Activated CD8-positive, alpha-beta memory T cell treated with anti-CD3 and anti-CD28 coated beads for 4 hours (primary cell): ENCODE measurements around the gene WDR37.

ENCODE experiments used
- DNase-seq, 2 donors: peaks; one replicate each; pipeline ENCODE4 v3.0.0-alpha.2; 2020; ENCODE audit warnings: low read depth in 2 of 2

Gene WDR37

DNA sequence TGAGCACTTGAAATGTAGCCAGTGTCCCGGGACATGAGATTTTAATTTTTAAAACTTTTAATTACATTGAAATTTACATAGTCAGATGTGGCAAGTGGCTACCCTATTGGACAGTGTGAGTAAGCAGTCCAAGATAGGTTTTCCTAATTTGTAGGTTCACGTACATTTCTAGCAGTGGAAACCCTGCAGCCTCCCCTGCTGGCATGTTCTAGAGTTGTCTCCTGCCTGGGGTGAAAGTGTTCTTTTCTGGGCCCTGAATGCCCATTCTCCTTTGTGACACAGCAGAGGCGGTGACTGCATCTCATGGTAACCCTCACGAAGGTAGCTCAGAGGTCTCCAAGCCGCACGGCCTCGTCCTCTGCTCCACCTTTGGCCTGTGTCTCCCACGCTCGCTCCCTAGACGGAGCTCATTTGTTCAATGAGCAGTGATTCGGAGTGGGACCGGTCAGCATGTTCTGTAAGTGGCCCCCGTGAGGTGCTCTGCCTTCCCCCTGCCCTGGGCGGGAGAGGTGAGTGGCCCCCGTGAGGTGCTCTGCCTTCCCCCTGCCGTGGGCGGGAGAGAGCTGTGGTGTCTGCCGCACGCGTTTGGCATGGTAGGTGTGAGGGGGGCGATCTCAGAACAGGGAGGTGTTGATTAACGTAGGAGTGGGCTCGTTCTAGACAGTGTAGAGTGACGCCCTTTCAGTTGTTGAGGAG lies 18.0 kb downstream of the WDR37 start:
- DNase-seq, result no peak

DNA sequence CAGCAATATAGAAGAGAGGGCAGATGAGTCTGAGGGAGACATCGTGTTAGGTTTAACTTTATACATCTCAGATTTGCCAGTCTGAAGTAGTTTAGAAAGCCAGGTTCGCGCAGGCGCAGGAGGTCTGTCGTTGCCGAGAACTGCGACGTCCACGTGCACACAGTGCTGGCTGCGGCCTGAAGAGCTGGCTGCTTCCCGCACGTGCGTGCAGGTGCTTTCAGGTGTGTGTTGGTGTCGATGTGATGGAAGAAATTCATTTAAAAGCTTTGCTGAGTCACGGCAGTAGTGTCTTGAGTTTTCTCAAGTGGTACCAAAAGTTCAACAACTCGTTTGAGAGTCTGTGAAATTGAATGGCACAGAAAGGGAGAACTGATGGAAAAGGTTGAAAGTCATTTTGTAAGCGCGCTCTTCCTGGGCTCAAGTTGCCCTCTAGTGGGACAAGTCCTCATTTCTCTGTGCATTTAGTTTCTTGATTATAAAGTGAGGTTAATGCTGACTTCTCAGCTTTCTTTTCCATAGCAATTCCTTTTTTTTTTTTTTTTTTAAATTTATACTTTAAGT lies 18.6 kb downstream of the WDR37 start:
- DNase-seq, result no peak

DNA sequence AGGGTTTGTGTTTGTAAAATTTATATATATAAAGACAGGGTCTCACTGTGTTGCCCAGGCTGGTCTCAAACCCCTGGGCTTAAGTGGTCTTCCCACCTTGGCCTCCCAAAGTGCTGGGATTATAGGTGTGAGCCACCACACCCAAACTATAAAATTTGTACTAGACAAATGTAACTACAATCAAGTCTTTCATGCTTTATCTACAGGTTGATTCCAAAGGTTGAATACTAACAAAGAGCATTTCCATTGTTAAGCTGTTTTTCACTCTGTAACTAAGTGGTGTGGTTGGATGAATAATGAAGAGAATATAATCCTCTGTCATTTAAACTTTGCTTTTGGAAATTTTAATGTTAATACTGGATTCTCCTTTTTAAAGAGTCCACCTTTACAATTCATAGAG lies 22.5 kb downstream of the WDR37 start:
- no peak for DNase-seq

- DNase-seq, result no peak
Measured at GRCh38 chr10:1083581-1083980, 27.4 kb downstream of the WDR37 start.

GRCh38 chr10:1084011-1084950 lies 28.1 kb downstream of the WDR37 start:
- DNase-seq, result no peak

DNA sequence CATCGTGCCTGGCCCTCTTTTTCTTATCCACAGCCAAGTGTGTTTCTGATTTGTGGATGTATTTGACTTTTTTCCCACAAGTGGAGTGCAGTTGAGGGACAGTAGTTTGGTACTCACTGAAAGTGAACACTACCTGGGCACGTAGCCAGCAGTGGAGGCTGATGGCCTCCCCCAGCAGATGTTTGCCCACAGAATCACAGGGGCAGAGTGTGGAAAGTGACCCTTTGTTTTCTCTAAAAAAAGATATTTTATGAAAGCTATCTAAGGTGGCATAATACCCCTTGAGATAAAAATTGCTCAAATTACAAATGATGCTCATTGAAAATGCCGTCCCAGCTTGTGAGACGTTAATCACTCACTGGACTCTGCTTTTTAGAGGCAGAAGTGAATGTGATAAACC lies 29.1 kb downstream of the WDR37 start:
- DNase-seq, result no peak

DNA sequence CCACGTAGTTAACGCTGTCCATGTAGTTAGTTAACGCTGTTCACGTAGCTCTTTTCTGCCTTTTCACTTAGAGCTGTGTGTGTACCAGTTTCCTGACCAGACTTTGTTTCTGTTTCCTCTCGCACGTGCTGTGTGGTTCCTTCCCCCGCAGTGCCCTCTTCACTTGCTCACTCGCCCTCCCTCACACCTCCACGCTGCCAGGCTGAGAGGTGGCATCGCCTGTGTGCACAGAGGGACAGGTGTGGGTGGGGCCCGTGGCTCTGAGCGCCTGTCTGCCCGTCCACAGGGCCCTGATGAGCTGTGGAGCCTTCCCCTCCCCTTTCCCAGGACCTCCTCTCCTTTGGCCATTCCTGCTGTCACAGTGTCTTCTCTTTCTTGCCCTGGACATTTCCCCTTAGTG lies 30.6 kb downstream of the WDR37 start:
- no peak for DNase-seq

DNA sequence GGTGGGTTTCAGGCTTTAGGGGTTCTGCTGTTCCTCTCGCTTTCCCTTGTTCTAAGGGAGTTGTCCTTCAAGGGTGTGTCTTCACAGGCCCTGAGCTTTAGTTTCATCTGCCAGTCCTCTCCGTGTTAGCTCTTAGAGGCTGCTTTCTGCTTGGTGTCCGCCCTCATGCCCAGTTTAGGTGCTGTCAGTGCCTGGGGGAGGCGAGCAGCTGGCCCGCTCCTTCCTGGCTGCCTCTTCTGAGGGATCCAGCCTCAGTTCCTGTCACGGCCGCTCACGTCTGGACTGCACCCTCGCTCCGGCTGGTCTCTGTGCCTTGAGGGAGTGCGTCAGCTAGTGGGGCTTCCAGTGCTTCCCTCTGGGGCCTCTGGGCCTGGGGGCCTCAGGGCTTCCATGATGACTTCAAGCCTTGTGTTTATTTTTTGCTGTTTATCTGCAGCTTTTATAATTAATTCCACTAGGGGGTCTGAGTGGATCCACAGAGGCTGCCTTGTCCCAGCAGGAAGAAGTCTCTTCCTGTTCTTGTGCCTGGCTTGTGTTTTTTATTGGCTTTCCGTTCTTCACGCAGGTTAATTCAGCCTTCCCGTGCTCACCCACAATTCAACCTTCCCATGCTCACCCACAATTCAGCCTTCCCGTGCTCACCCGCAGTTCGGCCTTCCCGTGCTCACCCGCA lies 33.0 kb downstream of the WDR37 start:
- no peak for DNase-seq

DNA sequence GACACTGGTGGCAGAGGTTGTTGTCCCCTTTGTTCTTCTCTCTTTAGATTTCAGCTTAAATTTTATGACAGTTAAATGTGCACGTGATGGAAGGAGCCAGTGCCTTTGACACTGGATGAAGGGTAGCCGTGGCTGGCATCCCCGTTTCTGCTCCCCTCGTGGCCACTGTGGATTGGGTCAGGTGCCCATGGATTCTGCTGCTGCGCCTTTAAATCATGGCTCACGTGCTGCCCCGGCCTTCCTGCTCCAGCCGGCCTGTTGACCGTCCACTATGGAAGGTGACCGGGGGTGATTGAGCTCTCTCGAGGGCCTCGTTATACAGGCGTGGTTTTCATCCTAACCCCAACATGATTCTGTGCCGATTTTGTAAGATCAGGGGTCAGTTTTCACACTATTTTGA lies 34.5 kb downstream of the WDR37 start:
- DNase-seq, result no peak

DNA sequence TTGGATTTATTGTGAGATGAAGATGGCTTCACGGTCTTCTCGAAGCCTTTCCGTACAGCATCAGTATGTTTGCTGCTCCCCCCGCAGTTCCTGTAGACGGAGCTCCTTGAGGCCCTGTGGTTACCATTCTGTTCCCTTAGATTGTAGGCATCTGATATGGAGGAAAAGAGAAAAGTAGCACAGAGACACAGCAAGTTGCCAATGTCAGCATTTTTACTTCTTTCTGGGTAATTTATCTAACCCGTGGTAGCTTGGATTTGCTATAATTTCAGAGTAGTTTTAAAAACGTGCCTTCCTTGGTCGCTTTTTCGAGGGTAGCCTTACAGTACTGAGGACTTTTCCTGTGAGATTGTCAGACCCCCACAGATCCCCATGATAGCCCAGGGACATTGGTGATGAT lies 37.5 kb downstream of the WDR37 start:
- DNase-seq, result no peak

DNA sequence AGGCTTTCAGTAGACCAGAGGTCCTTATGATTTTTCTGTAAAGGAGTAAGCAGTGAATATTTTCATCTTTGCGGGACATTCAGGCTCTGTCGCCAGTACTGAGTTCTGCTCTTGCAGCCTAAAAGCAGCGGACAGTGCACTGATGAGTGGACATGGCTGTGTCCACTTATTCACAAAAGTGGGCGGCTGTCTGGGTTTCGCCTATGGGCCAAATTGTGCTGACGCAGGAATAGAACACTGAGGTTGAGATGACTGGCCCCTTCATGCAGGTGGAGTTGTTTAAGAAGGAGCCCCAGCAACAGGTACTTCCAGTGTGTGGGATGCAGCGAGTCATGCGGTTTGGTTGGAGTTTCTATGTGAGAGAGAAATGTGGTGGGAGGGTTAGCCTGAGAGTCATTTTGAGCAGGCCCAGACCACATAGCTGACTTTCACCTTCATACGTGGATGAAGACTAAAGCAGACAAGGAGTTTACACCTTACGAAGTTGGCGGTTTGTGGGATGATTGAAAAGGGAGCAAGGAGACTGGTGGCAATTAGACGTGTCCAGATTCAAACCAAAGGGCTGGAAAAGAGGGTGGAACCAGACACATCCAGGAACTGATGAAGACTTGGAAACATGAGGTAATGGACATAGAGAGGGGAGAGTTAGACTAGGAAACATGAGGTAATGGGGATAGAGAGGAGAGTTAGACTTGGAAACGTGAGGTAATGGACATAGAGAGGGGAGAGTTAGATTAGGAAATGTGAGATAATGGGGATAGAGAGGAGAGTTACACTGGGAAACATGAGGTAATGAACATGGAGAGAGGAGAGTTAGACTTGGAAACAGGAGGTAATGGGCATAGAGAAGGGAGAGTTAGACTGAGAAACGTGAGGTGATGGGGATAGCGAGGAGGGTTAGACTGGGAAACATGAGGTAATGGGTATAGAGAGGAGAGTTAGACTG lies 38.2 kb downstream of the WDR37 start:
- no peak for DNase-seq

GRCh38 chr10:1095498-1095897 lies 39.3 kb downstream of the WDR37 start:
- no peak for DNase-seq

DNA sequence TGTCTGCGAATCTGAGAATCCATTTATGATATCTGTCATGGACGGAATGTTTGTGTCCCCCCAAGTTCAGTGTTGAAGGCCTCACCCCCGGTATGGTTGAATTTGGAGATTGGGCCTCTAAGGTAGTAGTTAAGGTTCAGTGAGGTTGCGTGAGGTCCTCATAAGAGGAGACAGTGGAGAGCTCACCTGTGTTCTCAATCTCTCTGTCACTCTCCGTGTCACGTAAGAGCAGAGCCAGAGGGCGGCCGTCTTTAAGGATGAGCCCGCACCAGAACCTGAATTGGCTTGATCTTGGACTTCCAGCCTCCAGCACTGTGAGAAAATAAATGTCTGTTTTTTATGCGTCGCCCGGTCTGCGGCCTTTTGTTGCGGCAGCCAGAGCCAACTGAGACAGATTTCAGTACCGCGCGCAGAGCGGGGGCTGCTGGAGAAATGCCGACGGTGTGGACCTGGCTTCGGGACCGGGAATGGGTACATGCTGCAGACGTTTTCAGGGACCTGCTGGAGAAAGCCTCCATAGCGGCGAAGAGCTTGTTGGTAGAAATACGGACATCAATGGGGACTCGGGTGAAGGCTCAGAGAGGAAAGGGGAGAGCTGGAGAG lies 40.2 kb downstream of the WDR37 start:
- no peak for DNase-seq

DNA sequence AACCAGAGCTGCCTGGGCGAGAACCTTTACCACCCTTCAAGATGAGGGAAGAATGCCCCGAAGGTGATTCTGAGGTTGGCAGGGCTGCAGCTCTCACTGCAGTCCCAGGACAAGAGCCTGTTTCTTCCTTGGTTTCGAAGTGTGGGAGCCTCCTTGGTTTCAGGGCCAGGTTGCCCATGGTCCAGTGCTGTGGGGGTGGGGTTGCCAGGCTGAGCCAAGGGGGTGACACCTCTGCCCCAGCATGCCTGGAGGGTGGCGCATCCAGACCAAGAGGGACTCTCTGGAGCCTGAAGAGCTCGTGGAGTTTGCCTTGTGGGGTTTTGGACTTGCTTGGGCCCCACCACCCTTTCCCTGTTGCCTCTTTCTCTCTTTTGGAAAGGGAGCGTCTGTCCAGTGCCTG lies 41.3 kb downstream of the WDR37 start:
- DNase-seq, result no peak

DNA sequence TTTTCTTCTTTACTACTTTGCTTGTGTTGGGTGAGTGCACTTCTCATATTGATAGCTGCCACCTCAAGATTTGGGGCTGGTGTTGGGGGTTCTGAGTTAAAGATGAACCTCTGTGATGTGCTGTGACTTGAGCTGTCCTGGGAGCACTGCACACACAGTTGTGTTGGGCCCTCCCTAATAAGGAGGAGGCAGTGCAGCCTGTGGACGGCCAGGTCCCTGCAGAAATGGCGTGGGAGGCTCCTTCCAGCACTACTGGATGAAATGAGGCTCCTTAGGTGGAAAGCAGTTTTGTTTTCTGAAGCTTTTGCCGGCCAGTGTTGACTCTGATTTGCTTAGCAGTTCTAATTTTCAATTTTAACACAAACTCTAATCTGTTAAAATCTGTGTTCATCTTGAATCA lies 44.0 kb downstream of the WDR37 start:
- no peak for DNase-seq

DNA sequence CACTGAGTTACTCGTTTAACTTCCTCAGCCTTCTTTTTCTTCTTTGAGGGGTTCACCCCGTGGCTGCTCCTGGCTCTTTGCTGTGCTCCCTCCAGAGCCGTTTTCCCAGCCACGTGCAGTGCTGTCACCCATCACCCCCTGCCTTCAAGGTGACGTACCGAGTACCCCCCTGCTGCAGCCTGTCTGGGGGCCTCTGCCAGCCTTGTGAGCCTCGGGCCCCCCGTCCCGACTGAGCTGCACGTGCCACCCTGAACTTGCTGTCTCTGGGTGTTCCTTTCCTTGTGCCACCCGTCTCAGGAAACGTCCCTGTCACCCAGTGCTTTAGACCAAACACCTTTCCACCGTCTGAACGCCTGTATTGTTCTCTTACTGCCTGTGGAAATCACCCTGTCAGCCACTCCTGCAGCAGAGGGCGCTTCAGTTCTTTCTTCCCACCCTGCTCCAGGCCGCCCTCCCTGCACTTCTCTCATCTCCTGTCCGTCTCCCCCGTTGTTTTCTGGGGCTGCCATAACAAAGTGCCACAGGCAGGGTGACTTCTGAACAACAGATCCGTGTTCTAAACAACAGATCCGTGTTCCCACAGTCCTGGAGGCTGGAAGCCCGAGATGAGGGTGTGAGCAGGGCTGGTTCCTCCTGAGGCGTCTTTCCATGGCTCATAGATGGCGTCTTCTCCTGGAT lies 44.6 kb downstream of the WDR37 start:
- no peak for DNase-seq

DNA sequence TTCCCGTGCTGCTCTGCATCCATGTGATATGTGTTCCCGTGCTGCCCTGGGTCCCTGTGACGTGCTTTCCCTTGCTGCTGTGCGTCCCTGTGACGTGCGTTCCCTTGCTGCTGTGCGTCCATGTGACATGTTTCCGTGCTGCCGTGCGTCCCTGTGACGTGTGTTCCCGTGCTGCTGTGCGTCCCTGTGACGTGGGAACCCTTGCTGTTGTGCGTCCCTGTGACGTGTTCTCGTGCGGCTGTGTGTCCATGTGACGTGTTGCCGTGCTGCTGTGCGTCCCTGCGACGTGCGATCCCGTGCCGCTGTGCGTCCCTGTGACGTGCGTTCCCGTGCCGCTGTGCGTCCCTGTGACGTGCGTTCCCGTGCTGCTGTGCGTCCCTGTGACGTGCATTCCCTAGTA lies 45.8 kb downstream of the WDR37 start:
- DNase-seq, result no peak

GRCh38 chr10:1102416-1102815 lies 46.2 kb downstream of the WDR37 start:
- DNase-seq, result peak in 1 of 2 donors; percentile 8

DNA sequence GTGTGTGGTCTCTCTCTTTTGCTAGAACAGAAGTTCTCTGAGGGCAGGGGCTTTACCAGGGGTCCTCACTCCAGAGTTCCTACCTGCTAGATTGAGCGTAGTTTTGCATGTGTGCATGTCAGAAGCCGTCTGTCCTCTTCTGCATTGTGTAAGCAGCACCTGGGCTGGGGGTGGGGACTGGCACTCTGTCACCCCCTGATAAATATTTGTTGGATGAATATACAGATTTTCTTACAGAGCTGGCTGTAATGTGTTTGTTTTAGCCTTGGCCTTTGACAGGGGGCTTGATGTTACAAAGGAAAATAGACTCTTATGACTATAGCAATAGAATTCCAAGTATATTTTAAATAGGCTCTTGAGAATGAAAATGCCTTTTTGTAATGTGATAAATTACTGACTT lies 46.6 kb downstream of the WDR37 start:
- DNase-seq, result no peak

GRCh38 chr10:1103551-1103950 lies 47.4 kb downstream of the WDR37 start:
- DNase-seq, result no peak
